Measurements from ENCODE around the gene PLEKHG5. TPM values are rescaled to one million over a fixed set of nuclear protein-coding genes. Genes with fewer than 3 reads are reported as not detected.

PLEKHG5 gene
- total and polyA plus RNA-seq, 9 donors: 2.0 to 13.1 (median 9.4) TPM

DNA sequence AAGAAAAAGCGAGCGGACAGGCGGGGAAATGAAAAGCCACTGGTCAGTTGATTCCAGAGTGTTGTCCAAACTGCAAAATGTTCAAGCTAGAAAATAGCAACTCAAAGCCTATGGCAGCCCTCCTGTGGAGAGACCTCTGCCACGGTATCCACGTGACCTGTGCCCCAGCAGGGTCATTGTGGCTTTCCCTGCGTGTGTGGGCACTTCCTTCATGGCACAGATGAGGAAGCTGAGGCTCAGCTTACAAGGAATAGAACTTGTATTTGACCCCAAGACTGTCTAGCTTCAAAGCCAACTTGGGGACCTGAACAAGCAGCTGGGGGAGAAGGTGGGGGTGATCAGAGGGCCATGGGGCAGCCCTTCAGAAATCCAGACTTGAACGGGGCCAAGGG lies 15.6 kb upstream of the PLEKHG5 start:
- no peaks in the 10 kb centered on the region for H3K36me3 ChIP-seq
- intact Hi-C loops (cut with DNase I): no loop called here

DNA sequence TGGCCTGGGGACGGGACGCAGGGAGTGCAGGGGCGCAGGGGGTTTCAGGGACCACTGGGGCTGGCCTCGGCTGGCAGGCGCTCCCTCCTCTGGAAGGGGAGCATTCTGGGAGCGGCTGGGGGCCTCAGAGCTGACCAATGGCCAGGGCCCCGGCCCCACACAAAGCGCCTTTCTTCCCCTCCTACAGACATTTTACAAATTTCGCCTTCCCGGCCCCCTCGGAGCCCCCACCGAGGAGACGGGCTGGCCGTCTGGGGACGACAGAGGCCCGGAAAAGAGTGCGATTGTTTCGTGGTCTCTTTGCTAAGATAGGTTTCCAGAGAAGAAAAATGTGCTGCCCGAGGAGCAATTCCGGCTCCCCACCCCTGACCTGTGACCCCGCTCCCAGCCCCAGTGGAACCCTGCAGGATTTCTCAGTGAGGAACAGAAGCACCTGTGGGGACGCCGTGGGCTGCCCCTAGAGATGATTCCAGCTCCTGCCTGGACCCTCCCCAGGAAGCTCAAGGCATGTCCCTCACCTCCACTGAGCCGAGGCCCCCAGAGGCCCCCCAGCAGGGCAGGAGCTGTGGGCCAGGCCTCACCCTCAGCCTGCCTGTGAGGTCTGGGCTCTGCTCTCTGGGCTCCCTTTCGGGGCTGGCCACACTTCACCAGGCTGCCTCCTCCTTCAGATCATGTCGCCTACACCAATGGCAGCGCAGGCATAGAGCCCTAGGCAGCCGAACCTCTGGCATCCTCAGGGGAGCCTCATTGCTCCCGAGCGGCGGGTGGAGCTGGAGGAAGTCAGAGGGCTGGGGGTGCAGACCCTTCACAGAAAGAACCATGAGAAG lies 15.0 kb upstream of the PLEKHG5 start:
- Histone ChIP-seq H3K36me3 (no peaks in the 10 kb centered on the region), H3K9me3 (no peaks in the 10 kb centered on the region), H3K27ac (no peak overlapping the region), H3K27me3 (no peaks in the 10 kb centered on the region), H3K4me1 (ENCODE audit: insufficient read depth) (peaks cover 17% of the 10 kb centered on the region), H3K4me3 (no peak overlapping the region)
- 82 to 83% (median 83%) methylated on average over 30 to 31 of the region's 31 CpGs for WGBS, 3 donors
- DNase-seq: no peak
- TF ChIP-seq, protein P1, sequence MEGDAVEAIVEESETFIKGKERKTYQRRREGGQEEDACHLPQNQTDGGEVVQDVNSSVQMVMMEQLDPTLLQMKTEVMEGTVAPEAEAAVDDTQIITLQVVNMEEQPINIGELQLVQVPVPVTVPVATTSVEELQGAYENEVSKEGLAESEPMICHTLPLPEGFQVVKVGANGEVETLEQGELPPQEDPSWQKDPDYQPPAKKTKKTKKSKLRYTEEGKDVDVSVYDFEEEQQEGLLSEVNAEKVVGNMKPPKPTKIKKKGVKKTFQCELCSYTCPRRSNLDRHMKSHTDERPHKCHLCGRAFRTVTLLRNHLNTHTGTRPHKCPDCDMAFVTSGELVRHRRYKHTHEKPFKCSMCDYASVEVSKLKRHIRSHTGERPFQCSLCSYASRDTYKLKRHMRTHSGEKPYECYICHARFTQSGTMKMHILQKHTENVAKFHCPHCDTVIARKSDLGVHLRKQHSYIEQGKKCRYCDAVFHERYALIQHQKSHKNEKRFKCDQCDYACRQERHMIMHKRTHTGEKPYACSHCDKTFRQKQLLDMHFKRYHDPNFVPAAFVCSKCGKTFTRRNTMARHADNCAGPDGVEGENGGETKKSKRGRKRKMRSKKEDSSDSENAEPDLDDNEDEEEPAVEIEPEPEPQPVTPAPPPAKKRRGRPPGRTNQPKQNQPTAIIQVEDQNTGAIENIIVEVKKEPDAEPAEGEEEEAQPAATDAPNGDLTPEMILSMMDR (IDR thresholded peaks at IDR 0.05): no peak
- intact Hi-C loops (cut with DNase I): no loop called here

More for the DNA sequence above, 15.6 kb upstream of the PLEKHG5 start:
- WGBS, 3 donors: 77 to 79% (median 79%) methylated on average over 7 of the region's 7 CpGs
- no peak overlapping the region for H3K27ac ChIP-seq
- H3K4me1 ChIP-seq (ENCODE audit: insufficient read depth): peaks cover 12% of the 10 kb centered on the region
- H3K4me3 ChIP-seq: no peak overlapping the region
- no peak for DNase-seq
- H3K9me3 ChIP-seq: no peaks in the 10 kb centered on the region
- H3K27me3 ChIP-seq: no peaks in the 10 kb centered on the region
- TF ChIP-seq, protein P1 (IDR thresholded peaks at IDR 0.05): no peak
- TF ChIP-seq EP300 (IDR thresholded peaks at IDR 0.05): no peak
- no peak for TF ChIP-seq POLR2A (IDR thresholded peaks at IDR 0.05)

DNA sequence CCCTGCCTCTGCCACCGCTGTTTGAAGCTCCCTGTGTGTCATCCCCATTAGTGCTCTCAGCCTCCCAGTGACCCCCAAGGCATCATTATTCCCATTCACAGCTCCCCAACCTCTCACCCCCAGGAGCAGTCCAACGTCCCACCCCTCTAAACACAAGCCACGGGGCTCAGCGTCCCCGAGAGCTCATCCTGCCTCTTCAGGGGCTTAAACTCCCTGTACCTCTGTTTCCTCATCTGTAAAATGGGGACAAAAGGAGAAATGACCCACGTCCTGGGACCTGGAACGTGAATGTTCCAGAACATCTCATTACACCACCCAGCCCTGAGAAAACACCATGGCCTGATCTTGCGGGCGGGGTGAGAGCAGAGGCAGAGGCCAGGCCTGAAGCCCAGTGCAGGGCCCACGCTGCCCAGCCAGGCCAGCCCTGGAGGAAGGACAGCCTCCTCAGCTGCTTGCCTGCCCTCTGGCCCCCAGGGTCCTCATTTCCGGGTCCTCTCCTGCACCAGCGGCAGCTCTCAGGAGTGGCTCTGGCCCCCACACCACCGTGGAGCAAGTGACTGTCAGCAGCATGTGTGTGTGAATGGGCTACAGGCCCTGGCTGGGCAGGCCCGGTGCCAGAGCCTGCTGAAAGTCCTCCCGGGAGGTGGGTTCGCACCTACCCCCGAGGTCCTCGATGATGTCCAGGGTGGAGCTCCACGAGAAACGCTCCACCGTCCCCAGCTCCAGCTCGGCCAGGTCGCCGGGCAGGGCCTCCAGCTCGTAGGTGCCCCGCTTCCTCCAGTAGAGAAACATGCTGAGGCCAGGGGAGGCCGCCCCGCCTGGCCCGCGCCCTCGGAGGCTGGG lies 14.1 kb upstream of the PLEKHG5 start:
- DNase-seq: no peak

DNA sequence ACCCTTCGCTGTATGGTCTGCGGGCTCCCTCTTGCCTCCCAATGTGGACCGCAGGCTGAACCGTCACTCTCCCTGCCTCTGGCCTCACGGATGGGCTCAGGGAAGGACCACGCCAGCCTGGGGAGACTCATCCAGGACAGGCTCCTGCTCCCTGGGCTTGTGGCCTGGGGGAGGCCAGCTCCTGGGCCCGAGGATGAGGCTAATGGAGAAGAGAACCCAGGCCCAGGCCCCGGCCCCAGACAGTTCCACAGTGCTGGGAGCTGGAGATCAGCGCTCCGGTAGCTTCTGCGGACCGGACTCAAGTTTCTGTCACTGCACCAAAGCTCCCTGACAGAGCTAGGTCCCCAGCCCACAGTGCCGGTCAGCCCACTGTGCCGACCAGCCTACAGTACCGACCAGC lies 13.4 kb upstream of the PLEKHG5 start:
- intact Hi-C loops (cut with DNase I): no loop called here
- WGBS, 3 donors: 91 to 94% (median 92%) methylated on average over 15 of the region's 15 CpGs
- Histone ChIP-seq H3K4me3 (no peak overlapping the region), H3K4me1 (ENCODE audit: insufficient read depth) (peaks cover 20% of the 10 kb centered on the region), H3K27ac (no peak overlapping the region), H3K9me3 (no peaks in the 10 kb centered on the region), H3K36me3 (no peaks in the 10 kb centered on the region), H3K27me3 (no peaks in the 10 kb centered on the region)
- no peak for DNase-seq
- TF ChIP-seq POLR2A (IDR thresholded peaks at IDR 0.05) (no peak), EP300 (IDR thresholded peaks at IDR 0.05) (no peak)
- TF ChIP-seq, protein P1 (IDR thresholded peaks at IDR 0.05): no peak

More for the DNA sequence above, 14.1 kb upstream of the PLEKHG5 start:
- H3K27me3 ChIP-seq: no peaks in the 10 kb centered on the region
- no peaks in the 10 kb centered on the region for H3K9me3 ChIP-seq
- no peak overlapping the region for H3K27ac ChIP-seq
- intact Hi-C loops (cut with DNase I): no loop called here
- H3K36me3 ChIP-seq: no peaks in the 10 kb centered on the region
- no peak overlapping the region for H3K4me3 ChIP-seq
- WGBS, 3 donors: 85 to 90% (median 89%) methylated on average over 25 to 31 of the region's 31 CpGs
- peaks cover 20% of the 10 kb centered on the region for H3K4me1 ChIP-seq (ENCODE audit: insufficient read depth)
- TF ChIP-seq EP300 (IDR thresholded peaks at IDR 0.05) (no peak), POLR2A (IDR thresholded peaks at IDR 0.05) (no peak)
- TF ChIP-seq, protein P1 (IDR thresholded peaks at IDR 0.05): no peak
